ENCODE measurements around the gene CXCL5.
"Not testable (repeated sequence)": the region's sequence is repeated elsewhere in the genome, so short reads cannot be mapped to it uniquely, and the experiment has no call there.

The CXCL5 gene

DNA sequence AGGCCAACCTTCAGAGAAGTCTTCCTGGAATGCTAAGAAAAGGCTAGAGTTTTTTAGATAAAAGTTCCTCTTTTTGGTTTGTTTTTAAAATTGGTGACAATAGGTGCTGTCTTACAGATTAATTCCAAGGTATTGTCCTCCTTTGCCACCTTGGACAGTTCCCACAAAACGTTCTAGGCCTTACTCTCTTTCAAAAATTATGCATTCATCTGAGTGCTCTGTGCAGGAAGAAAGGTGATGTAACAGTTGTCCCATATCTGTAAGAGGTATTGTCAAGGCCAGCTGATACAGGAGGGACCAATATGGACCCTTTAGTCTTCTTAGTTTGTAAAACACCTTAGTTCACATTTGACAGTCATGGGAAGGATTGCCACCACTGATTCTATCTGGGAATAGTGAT lies 15.9 kb upstream of the CXCL5 start:
- DNase-seq: no peak

DNA sequence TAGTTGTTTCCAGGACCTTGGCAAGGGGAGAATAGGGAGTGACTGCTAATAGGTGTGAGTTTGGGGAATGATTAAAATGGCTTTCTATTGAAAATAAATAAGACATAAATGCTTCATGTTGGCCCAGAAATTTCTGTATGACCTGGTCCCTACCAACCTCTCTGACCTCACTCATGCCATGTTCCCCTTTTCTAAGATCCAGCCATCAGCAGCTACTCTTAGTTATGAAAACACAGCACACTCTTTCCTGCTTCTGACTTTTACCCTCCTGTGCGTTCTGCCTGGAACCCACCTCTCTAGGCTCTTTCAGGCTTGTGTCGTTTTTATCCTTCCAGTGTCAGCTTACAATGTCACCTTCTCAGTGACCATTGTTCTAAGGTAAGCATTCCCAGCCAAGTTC lies 14.8 kb upstream of the CXCL5 start:
- no peak for DNase-seq

DNA sequence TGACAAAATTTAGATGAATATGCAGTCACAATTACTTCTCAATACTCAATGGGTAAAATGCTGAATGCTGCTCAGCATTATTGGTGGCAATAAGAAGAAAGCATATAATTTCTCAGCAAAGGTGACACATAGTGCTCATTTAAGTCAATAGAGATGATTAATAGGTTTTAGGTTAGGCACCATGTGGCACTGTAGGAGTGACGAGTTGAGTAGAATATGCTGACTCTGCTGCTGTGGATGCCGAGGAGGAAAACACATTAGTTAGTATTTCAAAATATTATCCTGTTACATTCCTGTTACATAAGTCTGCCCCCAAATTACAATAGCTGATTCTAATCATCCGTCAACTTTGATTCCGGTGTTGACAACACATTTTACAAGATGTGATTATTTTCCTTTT lies 13.7 kb upstream of the CXCL5 start:
- DNase-seq: no peak

DNA sequence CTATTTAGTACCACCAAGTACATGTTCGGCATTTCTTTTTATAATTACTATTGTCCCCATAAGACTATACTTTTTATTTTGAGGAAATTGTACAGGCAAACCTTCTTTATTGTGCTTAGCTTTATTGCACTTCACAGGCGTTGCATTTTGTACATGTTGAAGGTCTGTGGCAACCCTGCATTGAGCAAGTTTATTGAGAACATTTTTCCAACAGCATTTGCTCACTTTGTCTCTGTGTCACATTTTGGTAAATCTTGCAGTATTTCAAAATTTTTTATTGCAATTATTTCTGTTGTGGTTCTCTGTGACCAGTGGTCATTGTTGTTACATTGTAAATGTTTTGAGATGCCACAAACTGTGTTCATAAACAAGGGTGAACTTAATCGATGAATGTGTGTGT lies 10.8 kb upstream of the CXCL5 start:
- no peak for DNase-seq

DNA sequence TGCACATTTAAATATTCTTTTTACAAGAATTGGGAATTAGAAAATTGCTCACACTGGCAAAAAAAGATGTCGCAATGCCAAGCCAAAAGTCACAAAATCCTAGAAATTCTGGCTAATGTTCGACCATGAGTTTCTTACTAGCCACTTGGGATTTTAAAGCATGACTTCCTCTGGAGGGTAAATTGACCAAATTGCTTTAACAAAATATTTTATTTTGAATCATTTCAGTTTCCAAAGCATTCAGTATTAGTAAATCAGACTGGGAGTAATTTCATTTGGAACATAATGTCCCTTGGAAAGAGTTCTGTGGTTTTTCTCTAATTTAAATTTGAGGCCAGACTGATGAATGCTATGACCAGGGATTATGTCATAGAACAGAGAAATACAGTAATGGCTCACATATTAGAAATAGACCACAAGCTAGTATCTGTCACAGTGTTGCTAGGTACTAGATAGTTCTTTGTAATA lies 7.6 kb upstream of the CXCL5 start:
- no peak for DNase-seq

DNA sequence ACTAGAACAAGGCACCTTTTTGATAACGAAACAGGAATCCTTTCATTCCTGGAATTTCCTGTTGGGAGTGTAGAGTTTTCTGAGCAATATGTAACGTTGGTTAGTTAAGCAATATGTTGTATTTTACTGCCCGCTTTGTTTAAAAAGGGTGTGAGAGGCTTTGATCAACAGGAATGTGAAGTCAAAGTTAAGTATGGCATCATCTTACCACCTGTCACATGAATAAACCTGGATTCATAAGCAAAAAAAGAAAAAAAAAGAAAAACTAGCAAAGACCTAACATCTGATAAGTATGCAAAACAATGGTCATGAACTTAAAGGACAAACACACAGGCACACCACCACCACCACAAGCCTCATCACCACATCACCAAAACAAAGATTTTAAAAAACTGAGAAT lies 7.1 kb upstream of the CXCL5 start:
- DNase-seq: no peak

DNA sequence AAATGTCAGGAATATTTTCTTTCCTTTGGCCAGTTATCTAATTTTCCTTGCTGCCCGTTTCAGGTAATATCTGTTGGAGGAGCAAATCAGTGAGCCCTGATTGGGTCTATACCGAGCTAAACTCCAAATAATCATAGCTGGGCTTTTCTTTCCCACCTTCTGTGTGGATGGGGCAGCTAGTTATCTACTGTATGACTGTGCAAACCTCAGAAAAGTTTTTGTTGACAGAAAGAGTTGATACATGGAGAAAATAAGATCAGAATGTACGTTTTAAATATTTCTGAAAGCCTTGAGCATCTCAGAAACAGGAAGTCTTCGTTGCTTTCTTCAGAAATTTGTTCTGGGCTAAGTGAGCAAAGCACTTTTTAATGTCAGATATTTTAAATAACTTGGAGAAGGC lies 6.2 kb upstream of the CXCL5 start:
- no peak for DNase-seq

DNA sequence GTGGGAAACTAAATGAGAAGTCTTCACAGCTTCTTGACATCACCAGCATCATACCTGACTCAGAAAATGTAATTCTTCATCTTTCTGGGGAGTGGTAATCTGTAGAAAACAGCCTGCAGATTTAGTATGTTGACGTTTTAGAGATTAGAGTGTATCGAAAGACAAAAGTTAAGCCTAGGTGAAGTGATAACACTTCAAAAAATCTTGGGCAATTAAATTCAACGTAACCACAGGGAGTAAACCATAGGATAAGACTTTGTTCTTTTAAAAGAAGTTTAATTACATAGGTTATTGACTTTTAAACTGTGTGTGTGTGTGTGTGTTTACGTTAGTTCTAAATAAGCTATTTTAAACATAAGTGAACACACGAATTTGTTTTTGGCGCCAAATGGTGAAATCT lies 1.8 kb upstream of the CXCL5 start:
- no peak for DNase-seq

DNA sequence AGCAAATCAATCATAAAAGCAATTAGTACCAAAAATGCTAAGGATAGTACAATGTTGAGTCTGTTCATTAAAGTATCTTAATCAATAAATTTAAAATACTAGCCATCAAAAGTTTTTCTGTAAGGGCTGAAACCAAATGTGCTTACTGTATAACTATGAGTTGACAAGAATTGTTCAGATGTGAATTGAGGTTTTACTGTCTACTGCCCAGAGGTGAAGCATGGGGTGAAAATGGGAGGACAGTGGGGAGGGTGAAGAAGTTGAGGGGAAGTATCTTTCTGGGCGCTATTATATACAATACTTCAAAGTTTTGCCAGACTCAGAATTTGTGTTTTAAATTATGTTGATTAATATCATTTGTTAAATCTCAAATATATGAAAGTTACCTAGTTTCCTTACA lies 6.4 kb downstream of the CXCL5 start:
- DNase-seq: no peak

DNA sequence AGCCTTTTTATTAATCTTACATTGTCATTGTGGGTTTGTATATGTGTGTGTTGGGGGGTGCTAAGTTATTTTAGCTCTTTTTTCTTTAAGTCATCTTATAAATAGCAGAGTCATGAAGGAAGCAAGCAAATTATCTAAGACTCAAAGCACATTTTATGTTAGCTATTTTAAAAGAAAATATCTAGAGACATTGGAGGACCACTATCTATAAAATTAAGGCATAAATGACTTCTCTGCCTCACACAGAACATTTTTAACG lies 6.8 kb downstream of the CXCL5 start:
- no peak for DNase-seq

DNA sequence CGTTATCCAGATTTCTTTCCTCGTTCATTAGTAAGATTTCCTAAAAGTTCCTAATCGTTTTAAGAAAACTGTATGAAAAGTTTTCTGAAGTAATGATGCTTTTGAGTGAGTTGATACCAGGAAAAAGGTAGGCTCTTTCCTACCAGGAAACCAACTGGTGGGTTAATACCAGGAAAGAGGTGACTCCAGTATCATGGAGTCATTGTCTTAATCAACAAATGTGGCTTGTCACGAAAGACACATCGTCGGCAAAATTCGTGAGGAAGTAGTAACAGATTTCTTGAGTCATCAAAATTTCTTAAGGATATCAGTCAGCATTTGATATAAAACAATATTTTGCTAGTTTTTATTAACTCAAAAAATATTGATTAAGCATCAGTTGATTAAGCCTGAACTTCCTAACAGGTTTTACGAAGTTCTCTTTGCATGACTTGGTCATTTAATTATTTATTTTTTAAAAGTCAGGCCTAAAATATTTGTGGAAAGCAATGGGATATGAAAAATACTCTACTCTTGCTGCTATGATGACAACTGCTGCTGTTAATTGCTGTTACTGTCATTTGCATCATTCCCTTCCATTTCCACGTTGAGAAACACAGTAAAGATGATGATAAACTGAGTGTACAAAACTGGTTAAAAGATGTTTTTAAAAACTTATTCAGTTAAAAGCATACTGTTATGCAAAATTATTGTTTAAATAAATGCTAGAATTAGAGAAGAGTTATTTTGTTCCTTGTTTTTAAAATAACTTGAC lies 7.3 kb downstream of the CXCL5 start:
- DNase-seq: no peak

DNA sequence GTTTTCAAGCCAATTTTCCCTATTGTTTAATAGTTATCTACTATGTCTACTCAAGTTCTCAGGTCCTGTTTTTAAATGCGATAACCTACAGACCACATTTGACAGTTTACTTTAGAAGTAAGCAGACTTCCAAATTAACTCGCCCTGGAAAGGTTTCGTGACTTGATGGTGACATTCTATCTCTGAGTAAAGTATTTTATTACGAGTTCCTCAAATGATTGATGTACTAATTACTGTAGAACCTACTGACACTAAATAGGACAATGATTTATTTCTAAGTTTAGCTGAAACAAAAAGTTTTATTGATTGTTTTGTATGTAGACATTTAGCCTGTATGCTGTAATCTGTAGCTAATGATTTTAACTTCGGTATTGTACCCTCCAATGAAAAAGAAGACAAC lies 8.5 kb downstream of the CXCL5 start:
- DNase-seq: no peak

DNA sequence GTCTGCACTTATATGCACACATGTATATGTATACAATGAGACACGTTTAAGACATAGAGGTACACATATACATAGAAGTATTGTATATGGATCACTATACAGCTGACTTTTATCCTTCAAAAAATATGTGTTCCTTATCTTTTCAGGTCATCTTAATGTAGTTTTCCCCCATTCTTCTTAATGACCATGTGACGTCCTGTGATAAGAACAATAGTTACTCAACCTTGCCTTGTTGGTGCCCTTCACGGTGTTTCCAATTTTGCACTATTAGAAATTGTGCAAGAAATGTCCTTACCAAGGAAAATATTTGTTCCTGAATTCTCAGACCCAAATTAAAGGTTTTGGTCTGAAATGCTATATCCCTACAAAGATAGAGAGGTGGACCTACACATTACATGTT lies 9.4 kb downstream of the CXCL5 start:
- no peak for DNase-seq

DNA sequence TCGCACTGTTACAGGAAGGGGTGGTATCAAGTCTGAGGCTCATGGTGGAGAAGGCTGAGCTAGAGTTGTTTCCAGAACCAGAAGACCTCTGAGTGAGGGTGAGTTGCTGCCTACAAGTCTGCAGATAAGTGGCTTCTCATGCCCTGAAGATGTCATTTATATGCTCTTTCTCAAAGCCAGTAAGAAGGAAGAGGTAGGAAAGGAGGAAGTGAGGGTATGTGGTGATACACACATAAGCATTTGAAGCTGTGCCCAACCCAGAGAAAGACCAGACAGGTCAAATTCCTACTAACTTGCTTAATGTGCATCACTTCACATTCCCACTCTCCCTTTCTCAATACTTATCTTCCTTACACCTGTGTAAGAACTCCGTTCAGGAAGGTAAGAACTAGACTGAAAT lies 10.4 kb downstream of the CXCL5 start, which contains the start of gene PPBP:
TSS of gene PPBP (minus strand) at position 130 of the 400 bp plus-strand sequence. CDS start at position 43, 87 bp downstream.
- no peak for DNase-seq

DNA sequence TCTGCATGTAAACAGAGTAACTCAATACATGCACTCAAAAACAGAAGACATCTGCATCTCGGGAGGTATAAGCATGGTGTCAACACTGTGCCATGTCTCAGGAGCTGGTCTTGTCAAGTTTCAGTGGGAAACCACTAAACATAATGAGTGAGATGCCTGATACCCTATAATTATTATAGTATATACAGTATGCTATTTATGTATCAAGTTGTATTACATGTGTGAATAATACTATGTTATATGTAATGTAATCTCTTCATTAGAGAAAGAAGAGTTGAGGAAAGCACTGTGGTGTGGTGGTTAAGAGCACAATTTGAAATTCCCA lies 13.0 kb downstream of the CXCL5 start:
- DNase-seq: no peak

DNA sequence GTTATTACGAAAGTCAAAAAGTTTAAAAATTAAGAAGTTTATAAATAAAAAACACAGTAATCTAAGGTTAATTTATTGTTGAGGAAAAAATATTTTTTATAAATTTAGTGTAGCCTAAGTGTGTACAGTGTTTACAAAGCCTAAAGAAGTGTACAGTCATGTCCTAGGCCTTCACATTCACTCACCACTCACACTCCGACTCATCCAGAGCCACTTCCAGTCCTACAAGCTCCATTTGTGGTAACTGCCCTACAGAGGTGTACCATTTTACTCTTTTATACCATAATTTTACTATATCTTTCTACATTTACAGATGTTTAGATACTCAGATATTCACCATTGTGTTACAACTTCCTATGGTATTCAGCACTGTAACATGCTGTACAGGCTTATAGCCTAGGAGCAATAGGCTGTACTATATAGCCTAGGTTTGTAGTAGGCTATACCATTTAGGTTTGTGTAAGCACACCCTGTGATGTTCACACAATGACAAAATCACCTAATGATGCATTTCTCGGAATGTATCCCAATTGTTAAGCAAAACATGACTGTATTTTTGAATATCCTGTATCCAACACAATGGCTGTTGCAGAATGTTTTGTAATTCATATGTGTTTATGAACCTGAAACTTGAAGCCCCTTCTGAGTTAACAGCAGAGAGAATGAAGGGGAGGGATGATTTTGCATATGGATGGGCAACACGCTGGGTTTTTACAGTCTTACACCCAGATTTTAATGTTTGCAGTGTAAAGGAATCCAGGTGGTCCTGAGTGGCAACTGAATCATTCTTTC lies 13.5 kb downstream of the CXCL5 start:
- no peak for DNase-seq

DNA sequence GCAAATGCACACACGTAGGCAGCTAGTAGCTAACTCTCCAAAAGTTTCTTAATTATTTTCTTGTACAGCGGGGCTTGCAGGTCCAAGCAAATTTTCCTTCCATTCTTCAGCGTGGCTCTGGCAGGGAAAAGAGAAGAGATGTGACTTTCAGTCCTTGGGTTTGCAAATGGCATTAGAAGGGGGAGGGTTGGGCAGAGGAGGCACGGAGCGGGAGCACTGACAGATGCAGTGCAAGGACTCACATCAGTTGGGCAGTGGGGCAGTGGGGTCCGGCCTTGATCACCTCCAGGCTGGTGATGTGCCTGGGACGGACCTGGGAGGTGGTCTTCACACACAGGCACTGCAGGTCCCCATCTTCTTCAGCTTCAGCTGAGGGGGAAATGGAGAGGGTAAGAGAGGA lies 17.3 kb downstream of the CXCL5 start:
- DNase-seq: not testable (repeated sequence)

DNA sequence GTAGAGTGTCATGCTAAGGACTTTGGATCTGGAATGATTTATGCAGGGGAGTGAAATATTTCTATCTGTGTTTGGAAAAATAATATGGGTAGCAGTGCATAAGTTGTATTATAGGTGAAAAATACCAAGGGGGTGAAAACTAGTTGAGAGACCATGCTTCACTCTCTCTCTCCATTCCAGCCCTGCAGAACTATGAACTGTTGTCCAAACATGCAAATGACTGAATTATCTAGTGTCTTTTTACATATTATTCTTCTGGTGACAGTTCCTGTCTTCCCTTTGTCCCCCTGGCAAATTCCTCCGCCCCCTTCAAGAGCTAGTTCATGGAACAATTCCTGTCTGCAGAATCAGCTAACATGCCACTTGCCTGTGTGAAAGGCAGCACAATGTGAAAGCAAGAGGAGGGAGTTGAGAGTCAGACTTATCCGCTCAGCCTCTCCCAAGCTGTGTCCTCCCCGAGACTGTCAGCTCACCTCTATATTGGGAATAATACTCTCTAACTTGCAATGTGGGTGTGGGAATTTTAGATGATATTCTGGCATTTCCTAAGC lies 19.0 kb downstream of the CXCL5 start:
- DNase-seq: no peak

DNA sequence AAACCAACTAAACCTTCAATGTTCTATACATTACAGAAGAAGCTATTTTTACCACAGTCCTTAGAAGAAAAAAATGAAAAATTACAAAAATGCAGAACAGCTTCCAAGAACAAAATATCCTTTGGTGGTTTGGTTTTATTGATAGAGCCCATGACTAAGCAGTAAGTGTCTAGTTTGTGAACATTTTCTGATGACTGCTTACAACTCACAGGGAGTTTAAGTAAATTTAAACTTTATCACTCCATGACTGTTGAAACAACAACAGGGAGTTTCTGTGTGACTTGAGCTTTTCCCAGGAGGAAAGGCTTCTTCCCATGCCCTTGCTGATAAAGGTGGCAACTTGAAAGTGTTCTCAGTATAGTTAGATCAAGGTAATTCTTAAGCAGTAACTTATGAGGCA lies 19.6 kb downstream of the CXCL5 start:
- no peak for DNase-seq

DNA sequence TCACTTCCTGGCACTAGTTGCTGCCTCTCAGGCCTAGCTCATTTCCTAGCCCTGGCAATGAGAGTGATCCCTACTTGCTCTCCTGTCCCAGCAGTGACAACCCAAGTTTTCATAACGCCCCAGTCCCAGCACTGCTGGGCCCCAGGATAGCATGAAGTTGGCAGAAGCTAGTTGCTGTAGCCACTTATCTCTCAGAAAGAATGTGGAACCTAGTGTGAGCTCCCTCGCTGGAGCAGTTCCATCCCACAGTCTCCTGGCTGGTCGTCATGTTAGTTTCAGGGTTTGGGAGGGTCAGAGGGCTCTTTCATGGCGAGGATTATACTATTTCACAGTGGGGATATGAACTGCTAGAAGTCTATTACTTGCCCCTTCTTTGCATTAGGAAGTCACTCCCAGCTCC lies 21.8 kb downstream of the CXCL5 start:
- no peak for DNase-seq

DNA sequence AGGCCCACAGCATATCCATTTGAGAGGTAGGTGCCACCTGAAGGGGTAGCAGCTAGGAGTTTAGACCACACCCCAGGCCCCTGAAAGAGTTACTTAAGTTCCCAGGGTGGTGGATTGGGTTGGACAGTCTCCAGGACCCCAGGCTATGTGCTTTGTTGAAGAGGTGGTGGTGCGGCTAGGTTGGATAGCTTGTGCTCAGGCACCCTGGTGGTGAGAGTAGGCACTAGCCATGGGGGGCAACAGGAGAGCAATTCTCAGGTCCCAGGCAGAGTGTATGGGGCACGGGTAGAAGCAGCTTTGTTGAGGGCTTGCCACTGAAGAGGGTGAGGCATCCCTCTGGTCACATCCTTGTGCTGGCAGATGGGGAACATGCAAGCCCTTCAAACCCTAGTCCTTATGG lies 22.3 kb downstream of the CXCL5 start:
- no peak for DNase-seq

DNA sequence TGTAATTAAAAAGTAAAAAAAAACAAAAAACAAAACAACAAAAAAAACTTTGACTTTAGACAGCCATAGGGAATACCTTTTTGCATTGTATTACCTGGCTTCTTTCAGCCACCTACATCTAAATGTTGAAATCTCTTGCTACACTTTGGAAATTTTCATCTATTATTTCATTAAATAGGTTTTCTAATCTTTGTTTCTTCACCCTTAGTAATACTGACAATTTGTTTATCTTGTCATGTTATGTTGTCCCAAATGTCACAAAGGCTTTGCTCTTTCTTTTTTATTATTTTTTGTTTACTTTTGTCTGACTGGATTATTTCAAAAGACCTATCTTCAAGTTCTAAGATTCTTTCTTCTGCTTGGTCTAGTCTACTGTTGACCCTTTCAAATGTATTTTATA lies 24.1 kb downstream of the CXCL5 start:
- no peak for DNase-seq

DNA sequence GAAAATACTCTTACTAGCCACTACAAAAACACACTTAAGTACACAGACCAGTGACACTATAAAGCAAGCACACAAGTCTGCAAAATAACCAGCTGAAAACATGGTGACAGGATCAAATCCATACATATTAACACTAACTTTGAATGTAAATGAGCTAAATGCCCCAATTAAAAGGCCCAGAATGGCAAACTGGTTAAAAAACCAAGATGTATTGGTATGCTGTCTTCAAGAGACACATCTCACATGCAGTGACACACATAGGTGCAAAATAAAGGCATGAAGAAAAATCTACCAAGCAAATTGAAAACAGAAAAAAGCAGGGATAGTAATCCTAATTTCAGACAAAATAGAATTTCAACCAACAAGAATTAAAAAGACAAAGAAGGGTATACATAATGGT lies 27.5 kb downstream of the CXCL5 start:
- no peak for DNase-seq

DNA sequence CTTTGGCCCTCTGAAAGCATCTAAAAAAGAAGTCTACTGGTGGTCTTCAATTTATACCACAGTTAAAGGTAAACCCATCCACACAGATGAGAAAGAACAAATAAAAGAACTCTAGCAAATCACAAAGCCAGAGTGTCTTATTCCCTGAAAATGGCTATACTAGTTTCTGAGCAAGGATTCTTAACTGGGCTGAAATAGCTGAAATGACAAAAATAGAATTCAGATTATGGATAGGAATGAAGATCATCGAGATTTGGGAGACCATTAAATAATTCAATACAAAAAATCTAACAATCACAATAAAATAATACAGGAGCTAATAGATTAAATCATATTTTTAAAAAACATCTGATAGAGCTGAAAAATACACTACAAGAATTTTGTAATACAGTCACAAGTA lies 28.5 kb downstream of the CXCL5 start:
- DNase-seq: no peak

DNA sequence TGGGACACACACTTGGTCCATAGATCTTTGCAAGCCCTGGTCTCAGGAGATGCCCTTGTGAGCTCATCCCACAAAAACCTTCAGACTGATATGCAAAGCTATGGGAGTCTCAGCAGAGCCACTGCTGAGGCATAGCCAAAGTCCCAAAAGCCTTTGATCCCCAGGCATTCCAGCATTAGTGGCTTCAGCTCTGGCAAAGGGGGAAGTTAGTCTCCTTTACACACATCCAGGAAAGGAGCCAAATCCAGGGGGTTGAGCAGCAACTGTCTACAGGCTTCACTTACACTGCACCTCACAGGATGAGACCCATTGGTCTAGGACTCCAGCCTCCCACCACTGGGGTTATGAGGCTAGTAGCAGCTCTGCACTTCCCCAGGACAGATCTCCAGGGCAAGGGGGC lies 30.6 kb downstream of the CXCL5 start:
- DNase-seq: no peak

Data from stimulated activated CD4-positive, alpha-beta T cell treated with anti-CD3 and anti-CD28 coated beads, Interleukin-4, amount 100 ng/mL, for 24 hours (primary cell).